B cell (primary cell): ENCODE results near the gene ZNF618.

Experiments used
- CTCF ChIP-seq: fragments of 200-600 bp; IDR thresholded peaks from one replicate; pipeline ENCODE4 v1.8.0; 2022; ENCODE audit warnings: antibody characterized with exemption, mild to moderate bottlenecking
- EZH2 ChIP-seq: IDR thresholded peaks from 2 replicates; pipeline ENCODE4 v1.6.1; 2012; ENCODE audit warnings: borderline replicate concordance, low read depth, mild to moderate bottlenecking, moderate library complexity, low read length; ENCODE audit not compliant: insufficient read depth, poor library complexity, severe bottlenecking

- TF ChIP-seq CTCF (no peak), EZH2 (no peak)
Measured at GRCh38 chr9:113998114-113998513, 122.0 kb downstream of the ZNF618 start.
